GM23338 (cell line): ENCODE data around the gene AIF1L. TPM values are rescaled to one million over a fixed set of nuclear protein-coding genes. Genes with fewer than 3 reads are reported as not detected.

ENCODE experiments used
- ATAC-seq: fragments of 200-7000 bp; cut with Tn5 transposase; 3 replicates; pipeline ENCODE4 v1.9.1; 2020
- DNase-seq: peaks from one replicate; pipeline ENCODE4 v3.0.0-alpha.2; 2015; ENCODE audit warnings: low spot score
- H2AFZ ChIP-seq: fragments of 200-600 bp; sonication (generic); 2 replicates; pipeline ENCODE4 v1.8.0; 2016; ENCODE audit warnings: antibody characterized with exemption, mild to moderate bottlenecking, moderate library complexity
- H3F3A ChIP-seq: fragments of 200-600 bp; sonication (generic); replicated peaks from 2 replicates; pipeline ENCODE4 v1.8.0; 2017; ENCODE audit warnings: antibody characterized with exemption, mixed run types, low read depth
- H3K27ac ChIP-seq: fragments of 200-600 bp; sonication (generic); 2 replicates; pipeline ENCODE4 v1.6.1; 2016; ENCODE audit warnings: low read depth
- H3K27me3 ChIP-seq: fragments of 200-600 bp; sonication (generic); 2 replicates; pipeline ENCODE4 v1.8.0; 2016; ENCODE audit warnings: mild to moderate bottlenecking, mixed run types, moderate library complexity; ENCODE audit not compliant: insufficient read depth
- H3K36me3 ChIP-seq: fragments of 200-600 bp; sonication (generic); 2 replicates; pipeline ENCODE4 v1.8.0; 2016; ENCODE audit warnings: mild to moderate bottlenecking; ENCODE audit not compliant: insufficient read depth
- H3K4me1 ChIP-seq: fragments of 200-600 bp; sonication (generic); 2 replicates; pipeline ENCODE4 v1.8.0; 2016; ENCODE audit warnings: mild to moderate bottlenecking, moderate library complexity; ENCODE audit not compliant: insufficient read depth
- H3K4me2 ChIP-seq: fragments of 200-600 bp; sonication (generic); 2 replicates; pipeline ENCODE4 v1.7.1; 2017; ENCODE audit warnings: mixed run types
- H3K4me3 ChIP-seq: fragments of 200-600 bp; sonication (generic); 2 replicates; pipeline ENCODE4 v1.6.1; 2016; ENCODE audit warnings: mixed run types
- H3K79me2 ChIP-seq: fragments of 200-600 bp; sonication (generic); replicated peaks from 2 replicates; pipeline ENCODE4 v1.8.0; 2017; ENCODE audit warnings: mild to moderate bottlenecking; ENCODE audit not compliant: insufficient read depth
- H3K9me2 ChIP-seq: fragments of 200-600 bp; sonication (generic); 2 replicates; pipeline ENCODE4 v1.8.0; 2017; ENCODE audit not compliant: insufficient read depth
- H4K20me1 ChIP-seq: fragments of 200-600 bp; sonication (generic); replicated peaks from 2 replicates; pipeline ENCODE4 v1.8.0; 2017; ENCODE audit warnings: mild to moderate bottlenecking; ENCODE audit not compliant: insufficient read depth
- H3K27ac Mint-ChIP-seq: 2 replicates; pipeline ENCODE4 v1.8.0; 2020; ENCODE audit warnings: inconsistent platforms, mild to moderate bottlenecking, moderate library complexity, mixed read lengths
- H3K27me3 Mint-ChIP-seq: 3 replicates; pipeline ENCODE4 v1.8.0; 2022; ENCODE audit warnings: low read depth, mild to moderate bottlenecking, moderate library complexity, mixed read lengths, inconsistent platforms; ENCODE audit not compliant: insufficient read depth, poor library complexity
- H3K36me3 Mint-ChIP-seq: 3 replicates; pipeline ENCODE4 v1.8.0; 2021; ENCODE audit warnings: low read depth, mild to moderate bottlenecking, inconsistent platforms, moderate library complexity, mixed read lengths
- H3K4me1 Mint-ChIP-seq: 3 replicates; pipeline ENCODE4 v1.8.0; 2020; ENCODE audit warnings: mild to moderate bottlenecking, inconsistent platforms, mixed read lengths
- H3K4me3 Mint-ChIP-seq: 3 replicates; pipeline ENCODE4 v1.8.0; 2021; ENCODE audit warnings: moderate library complexity, mild to moderate bottlenecking, inconsistent platforms, mixed read lengths
- H3K9me3 Mint-ChIP-seq: 3 replicates; pipeline ENCODE4 v1.8.0; 2020; ENCODE audit warnings: moderate library complexity, mild to moderate bottlenecking, inconsistent platforms, mixed read lengths
- CREB1 ChIP-seq: fragments of 250-450 bp; sonication (Bioruptor Pico); IDR thresholded peaks from 2 replicates; pipeline ENCODE4 v1.5.0; 2020; ENCODE audit warnings: low read depth, mild to moderate bottlenecking, moderate library complexity
- EZH2 ChIP-seq: fragments of 200-600 bp; sonication (generic); IDR thresholded peaks from one replicate; pipeline ENCODE4 v1.8.0; 2017; ENCODE audit warnings: antibody characterized with exemption, mild to moderate bottlenecking, low read depth; ENCODE audit not compliant: unreplicated experiment
- EZH2phosphoT487 ChIP-seq: fragments of 200-600 bp; sonication (generic); IDR thresholded peaks from one replicate; pipeline ENCODE4 v1.8.1; 2018; ENCODE audit warnings: antibody characterized with exemption; ENCODE audit not compliant: unreplicated experiment
- JUNB ChIP-seq: IDR thresholded peaks from one replicate; pipeline ENCODE4 v1.6.1; 2016; ENCODE audit warnings: antibody characterized with exemption; ENCODE audit not compliant: unreplicated experiment
- NANOG ChIP-seq: IDR thresholded peaks from 2 replicates; pipeline ENCODE4 v1.6.1; 2016; ENCODE audit warnings: antibody characterized with exemption, borderline replicate concordance
- POLR2AphosphoS5 ChIP-seq: IDR thresholded peaks from 2 replicates; pipeline ENCODE4 v1.6.1; 2016; ENCODE audit warnings: antibody characterized with exemption, low read depth
- STAT1 ChIP-seq: IDR thresholded peaks from one replicate; pipeline ENCODE4 v1.6.1; 2016; ENCODE audit warnings: antibody characterized with exemption; ENCODE audit not compliant: unreplicated experiment
- ZNF114 ChIP-seq: fragments of 250-450 bp; sonication (Bioruptor Pico); IDR thresholded peaks from 2 replicates; pipeline ENCODE4 v1.5.0; 2020; ENCODE audit warnings: mild to moderate bottlenecking, moderate library complexity
- ZNF331 ChIP-seq: fragments of 250-450 bp; sonication (Bioruptor Pico); IDR thresholded peaks from 2 replicates; pipeline ENCODE4 v1.5.0; 2020; ENCODE audit warnings: low read depth, mild to moderate bottlenecking, moderate library complexity
- polyA plus RNA-seq: library from polyadenylated mRNA; unstranded; fragments of >200 nt; fragmentation: Nextera tagmentation; extraction: Ambion mirVana; gene quantifications from 2 replicates; pipeline ENCODE4 v1.2.1, GENCODE V29; 2016
- total RNA-seq: library from RNA; depleted of rRNA; stranded (reverse); fragments of >200 nt; shearing (Covaris generic); gene quantifications from 2 replicates; pipeline ENCODE4 v1.2.3, GENCODE V29; 2014
- TF ChIP-seq, protein P1 (sequence below): fragments of 250-450 bp; sonication (Bioruptor Pico); IDR thresholded peaks from 2 replicates; pipeline ENCODE4 v1.5.0; 2020; ENCODE audit warnings: mild to moderate bottlenecking, moderate library complexity
- TF ChIP-seq, protein P2 (sequence below): IDR thresholded peaks from one replicate; pipeline ENCODE4 v1.6.1; 2018; ENCODE audit warnings: antibody characterized with exemption; ENCODE audit not compliant: unreplicated experiment
- TF ChIP-seq, protein P3 (sequence below): IDR thresholded peaks from 2 replicates; pipeline ENCODE4 v1.6.1; 2016; ENCODE audit warnings: antibody characterized with exemption
- TF ChIP-seq, protein P4 (sequence below), 2 experiments: fragments of 200-600 bp in 1 of 2; sonication (generic) in 1 of 2; conservative IDR thresholded peaks; 2 replicates each; pipeline versions ENCODE4 v1.5.1 to v1.6.1; 2016 to 2017; ENCODE audit warnings: antibody characterized with exemption in 2 of 2, low read depth in 2 of 2, mild to moderate bottlenecking in 2 of 2, moderate library complexity in 1 of 2

AIF1L gene
- total and polyA plus RNA-seq, 2 experiments from 2014 or later, result 76.4 to 87.8 TPM

DNA sequence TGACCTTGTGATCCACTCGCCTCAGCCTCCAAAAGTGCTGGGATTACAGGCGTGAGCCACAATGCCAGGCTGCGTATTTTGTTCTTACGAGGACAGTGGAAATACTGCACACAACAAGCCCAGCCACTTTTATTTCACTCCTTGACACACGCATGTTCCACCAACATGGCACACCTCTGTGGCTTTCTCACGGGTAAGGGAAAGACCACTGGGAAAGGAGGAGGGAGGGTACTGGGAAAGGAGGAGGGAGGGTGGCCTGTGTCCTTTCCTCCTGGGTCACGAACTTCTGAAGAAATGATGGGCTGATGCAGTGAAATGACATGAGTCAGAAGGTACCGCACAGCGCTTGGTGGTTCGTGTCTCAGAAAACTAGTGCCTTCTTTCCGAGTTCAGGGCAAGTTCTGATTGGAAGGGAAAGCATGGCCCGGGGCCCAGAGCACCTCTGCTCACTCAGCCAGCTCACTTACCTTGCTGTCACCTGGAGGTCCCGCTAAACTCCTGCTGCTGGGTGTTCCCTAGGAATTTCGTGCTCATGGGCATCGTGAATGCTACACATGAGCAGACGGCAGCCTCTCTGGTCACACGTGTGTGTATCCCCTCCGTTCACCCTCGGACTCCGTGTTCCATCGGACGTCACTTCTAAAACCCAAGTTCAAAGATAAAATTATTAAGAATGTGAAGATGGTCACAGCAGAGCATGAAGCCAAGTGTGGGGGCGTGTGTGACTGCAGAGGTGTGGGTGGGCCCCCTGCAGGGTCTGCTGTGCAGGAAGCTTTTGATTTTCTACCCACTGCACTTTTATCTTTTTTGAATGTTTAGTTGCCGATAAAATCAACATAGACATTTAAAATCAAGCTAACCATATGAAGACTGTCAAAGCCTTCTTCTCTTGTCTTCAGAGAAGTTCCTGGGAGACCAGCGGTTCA lies 44.5 kb upstream of the AIF1L start:
- ATAC-seq, result no peak
- H3K36me3 ChIP-seq, result no peaks in the 10 kb centered on the region
- H3K27me3 Mint-ChIP-seq, result peaks cover 1% of the 10 kb centered on the region

More for the DNA sequence above, 44.5 kb upstream of the AIF1L start:
- H3K4me2 ChIP-seq, result no peak overlapping the region
- H3K27ac Mint-ChIP-seq, result no peak overlapping the region
- no peaks in the 10 kb centered on the region for H3K9me2 ChIP-seq
- H3K79me2 ChIP-seq, result no peaks in the 10 kb centered on the region
- H3K27me3 ChIP-seq, result no peaks in the 10 kb centered on the region
- no peaks in the 10 kb centered on the region; the same call in 2 of the 3 replicates for H3K9me3 Mint-ChIP-seq
- H3K27ac ChIP-seq, result no peak overlapping the region
- peaks cover 6% of the 10 kb centered on the region for H3K36me3 Mint-ChIP-seq
- no peak overlapping the region for H2AFZ ChIP-seq
- no peaks in the 10 kb centered on the region for H3F3A ChIP-seq
- no peaks in the 10 kb centered on the region for H3K4me1 Mint-ChIP-seq
- no peaks in the 10 kb centered on the region for H3K4me1 ChIP-seq
- H3K4me3 ChIP-seq, result no peak overlapping the region
- no peak for TF ChIP-seq EZH2phosphoT487
- TF ChIP-seq ZNF114 (CRISPR knock-in tag), result no peak
- TF ChIP-seq, protein P1, sequence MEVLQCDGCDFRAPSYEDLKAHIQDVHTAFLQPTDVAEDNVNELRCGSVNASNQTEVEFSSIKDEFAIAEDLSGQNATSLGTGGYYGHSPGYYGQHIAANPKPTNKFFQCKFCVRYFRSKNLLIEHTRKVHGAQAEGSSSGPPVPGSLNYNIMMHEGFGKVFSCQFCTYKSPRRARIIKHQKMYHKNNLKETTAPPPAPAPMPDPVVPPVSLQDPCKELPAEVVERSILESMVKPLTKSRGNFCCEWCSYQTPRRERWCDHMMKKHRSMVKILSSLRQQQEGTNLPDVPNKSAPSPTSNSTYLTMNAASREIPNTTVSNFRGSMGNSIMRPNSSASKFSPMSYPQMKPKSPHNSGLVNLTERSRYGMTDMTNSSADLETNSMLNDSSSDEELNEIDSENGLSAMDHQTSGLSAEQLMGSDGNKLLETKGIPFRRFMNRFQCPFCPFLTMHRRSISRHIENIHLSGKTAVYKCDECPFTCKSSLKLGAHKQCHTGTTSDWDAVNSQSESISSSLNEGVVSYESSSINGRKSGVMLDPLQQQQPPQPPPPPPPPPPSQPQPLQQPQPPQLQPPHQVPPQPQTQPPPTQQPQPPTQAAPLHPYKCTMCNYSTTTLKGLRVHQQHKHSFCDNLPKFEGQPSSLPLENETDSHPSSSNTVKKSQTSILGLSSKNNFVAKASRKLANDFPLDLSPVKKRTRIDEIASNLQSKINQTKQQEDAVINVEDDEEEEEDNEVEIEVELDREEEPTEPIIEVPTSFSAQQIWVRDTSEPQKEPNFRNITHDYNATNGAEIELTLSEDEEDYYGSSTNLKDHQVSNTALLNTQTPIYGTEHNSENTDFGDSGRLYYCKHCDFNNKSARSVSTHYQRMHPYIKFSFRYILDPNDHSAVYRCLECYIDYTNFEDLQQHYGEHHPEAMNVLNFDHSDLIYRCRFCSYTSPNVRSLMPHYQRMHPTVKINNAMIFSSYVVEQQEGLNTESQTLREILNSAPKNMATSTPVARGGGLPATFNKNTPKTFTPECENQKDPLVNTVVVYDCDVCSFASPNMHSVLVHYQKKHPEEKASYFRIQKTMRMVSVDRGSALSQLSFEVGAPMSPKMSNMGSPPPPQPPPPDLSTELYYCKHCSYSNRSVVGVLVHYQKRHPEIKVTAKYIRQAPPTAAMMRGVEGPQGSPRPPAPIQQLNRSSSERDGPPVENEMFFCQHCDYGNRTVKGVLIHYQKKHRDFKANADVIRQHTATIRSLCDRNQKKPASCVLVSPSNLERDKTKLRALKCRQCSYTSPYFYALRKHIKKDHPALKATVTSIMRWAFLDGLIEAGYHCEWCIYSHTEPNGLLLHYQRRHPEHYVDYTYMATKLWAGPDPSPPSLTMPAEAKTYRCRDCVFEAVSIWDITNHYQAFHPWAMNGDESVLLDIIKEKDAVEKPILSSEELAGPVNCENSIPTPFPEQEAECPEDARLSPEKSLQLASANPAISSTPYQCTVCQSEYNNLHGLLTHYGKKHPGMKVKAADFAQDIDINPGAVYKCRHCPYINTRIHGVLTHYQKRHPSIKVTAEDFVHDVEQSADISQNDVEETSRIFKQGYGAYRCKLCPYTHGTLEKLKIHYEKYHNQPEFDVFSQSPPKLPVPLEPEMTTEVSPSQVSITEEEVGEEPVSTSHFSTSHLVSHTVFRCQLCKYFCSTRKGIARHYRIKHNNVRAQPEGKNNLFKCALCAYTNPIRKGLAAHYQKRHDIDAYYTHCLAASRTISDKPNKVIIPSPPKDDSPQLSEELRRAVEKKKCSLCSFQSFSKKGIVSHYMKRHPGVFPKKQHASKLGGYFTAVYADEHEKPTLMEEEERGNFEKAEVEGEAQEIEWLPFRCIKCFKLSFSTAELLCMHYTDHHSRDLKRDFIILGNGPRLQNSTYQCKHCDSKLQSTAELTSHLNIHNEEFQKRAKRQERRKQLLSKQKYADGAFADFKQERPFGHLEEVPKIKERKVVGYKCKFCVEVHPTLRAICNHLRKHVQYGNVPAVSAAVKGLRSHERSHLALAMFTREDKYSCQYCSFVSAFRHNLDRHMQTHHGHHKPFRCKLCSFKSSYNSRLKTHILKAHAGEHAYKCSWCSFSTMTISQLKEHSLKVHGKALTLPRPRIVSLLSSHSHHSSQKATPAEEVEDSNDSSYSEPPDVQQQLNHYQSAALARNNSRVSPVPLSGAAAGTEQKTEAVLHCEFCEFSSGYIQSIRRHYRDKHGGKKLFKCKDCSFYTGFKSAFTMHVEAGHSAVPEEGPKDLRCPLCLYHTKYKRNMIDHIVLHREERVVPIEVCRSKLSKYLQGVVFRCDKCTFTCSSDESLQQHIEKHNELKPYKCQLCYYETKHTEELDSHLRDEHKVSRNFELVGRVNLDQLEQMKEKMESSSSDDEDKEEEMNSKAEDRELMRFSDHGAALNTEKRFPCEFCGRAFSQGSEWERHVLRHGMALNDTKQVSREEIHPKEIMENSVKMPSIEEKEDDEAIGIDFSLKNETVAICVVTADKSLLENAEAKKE (CRISPR knock-in tag), result no peak
- TF ChIP-seq, protein P2, sequence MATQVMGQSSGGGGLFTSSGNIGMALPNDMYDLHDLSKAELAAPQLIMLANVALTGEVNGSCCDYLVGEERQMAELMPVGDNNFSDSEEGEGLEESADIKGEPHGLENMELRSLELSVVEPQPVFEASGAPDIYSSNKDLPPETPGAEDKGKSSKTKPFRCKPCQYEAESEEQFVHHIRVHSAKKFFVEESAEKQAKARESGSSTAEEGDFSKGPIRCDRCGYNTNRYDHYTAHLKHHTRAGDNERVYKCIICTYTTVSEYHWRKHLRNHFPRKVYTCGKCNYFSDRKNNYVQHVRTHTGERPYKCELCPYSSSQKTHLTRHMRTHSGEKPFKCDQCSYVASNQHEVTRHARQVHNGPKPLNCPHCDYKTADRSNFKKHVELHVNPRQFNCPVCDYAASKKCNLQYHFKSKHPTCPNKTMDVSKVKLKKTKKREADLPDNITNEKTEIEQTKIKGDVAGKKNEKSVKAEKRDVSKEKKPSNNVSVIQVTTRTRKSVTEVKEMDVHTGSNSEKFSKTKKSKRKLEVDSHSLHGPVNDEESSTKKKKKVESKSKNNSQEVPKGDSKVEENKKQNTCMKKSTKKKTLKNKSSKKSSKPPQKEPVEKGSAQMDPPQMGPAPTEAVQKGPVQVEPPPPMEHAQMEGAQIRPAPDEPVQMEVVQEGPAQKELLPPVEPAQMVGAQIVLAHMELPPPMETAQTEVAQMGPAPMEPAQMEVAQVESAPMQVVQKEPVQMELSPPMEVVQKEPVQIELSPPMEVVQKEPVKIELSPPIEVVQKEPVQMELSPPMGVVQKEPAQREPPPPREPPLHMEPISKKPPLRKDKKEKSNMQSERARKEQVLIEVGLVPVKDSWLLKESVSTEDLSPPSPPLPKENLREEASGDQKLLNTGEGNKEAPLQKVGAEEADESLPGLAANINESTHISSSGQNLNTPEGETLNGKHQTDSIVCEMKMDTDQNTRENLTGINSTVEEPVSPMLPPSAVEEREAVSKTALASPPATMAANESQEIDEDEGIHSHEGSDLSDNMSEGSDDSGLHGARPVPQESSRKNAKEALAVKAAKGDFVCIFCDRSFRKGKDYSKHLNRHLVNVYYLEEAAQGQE, result no peak
- TF ChIP-seq, protein P3, sequence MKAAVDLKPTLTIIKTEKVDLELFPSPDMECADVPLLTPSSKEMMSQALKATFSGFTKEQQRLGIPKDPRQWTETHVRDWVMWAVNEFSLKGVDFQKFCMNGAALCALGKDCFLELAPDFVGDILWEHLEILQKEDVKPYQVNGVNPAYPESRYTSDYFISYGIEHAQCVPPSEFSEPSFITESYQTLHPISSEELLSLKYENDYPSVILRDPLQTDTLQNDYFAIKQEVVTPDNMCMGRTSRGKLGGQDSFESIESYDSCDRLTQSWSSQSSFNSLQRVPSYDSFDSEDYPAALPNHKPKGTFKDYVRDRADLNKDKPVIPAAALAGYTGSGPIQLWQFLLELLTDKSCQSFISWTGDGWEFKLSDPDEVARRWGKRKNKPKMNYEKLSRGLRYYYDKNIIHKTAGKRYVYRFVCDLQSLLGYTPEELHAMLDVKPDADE, result no peak
- no peak for TF ChIP-seq ZNF331 (CRISPR knock-in tag)
- no peak for TF ChIP-seq POLR2AphosphoS5
- TF ChIP-seq EZH2, result no peak
- TF ChIP-seq JUNB, result no peak
- no peak for TF ChIP-seq NANOG
- no peak for TF ChIP-seq STAT1
- no peak for TF ChIP-seq CREB1 (CRISPR knock-in tag)
- TF ChIP-seq, protein P4, sequence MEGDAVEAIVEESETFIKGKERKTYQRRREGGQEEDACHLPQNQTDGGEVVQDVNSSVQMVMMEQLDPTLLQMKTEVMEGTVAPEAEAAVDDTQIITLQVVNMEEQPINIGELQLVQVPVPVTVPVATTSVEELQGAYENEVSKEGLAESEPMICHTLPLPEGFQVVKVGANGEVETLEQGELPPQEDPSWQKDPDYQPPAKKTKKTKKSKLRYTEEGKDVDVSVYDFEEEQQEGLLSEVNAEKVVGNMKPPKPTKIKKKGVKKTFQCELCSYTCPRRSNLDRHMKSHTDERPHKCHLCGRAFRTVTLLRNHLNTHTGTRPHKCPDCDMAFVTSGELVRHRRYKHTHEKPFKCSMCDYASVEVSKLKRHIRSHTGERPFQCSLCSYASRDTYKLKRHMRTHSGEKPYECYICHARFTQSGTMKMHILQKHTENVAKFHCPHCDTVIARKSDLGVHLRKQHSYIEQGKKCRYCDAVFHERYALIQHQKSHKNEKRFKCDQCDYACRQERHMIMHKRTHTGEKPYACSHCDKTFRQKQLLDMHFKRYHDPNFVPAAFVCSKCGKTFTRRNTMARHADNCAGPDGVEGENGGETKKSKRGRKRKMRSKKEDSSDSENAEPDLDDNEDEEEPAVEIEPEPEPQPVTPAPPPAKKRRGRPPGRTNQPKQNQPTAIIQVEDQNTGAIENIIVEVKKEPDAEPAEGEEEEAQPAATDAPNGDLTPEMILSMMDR (conservative IDR thresholded peaks at IDR 0.05; ENCODE audit: low read depth in 2 of 2), result no peak
- H3K4me3 Mint-ChIP-seq, result no peak overlapping the region
- H4K20me1 ChIP-seq, result no peaks in the 10 kb centered on the region
- DNase-seq, result no peak
